GM21717 (cell line): Measurements from ENCODE around the gene WWOX.

ENCODE experiments used
- ATAC-seq: cut with Tn5 transposase; IDR thresholded peaks from one replicate; pipeline ENCODE4 v1.9.1; 2021; ENCODE audit warnings: mild to moderate bottlenecking, moderate library complexity; ENCODE audit not compliant: unreplicated experiment

The WWOX gene

GRCh38 chr16:78994135-78994745 lies 894.8 kb downstream of the WWOX start:
- ATAC-seq: no peak

GRCh38 chr16:78995441-78995840 lies 896.0 kb downstream of the WWOX start:
- ATAC-seq: no peak

- no peak for ATAC-seq
Observed at GRCh38 chr16:78996790-78997189, 897.3 kb downstream of the WWOX start.

GRCh38 chr16:78998879-78999278 lies 899.4 kb downstream of the WWOX start:
- no peak for ATAC-seq

GRCh38 chr16:79001156-79001967 lies 901.9 kb downstream of the WWOX start:
- ATAC-seq: no peak

GRCh38 chr16:79003026-79003609 lies 903.7 kb downstream of the WWOX start:
- no peak for ATAC-seq

- no peak for ATAC-seq
Observed at GRCh38 chr16:79004309-79004708, 904.9 kb downstream of the WWOX start.

GRCh38 chr16:79005096-79005495 lies 905.6 kb downstream of the WWOX start:
- no peak for ATAC-seq

- no peak for ATAC-seq
Observed at GRCh38 chr16:79006206-79006605, 906.8 kb downstream of the WWOX start.

- no peak for ATAC-seq
Observed at GRCh38 chr16:79006765-79007164, 907.3 kb downstream of the WWOX start.

- peak; percentile 52 for ATAC-seq
Observed at GRCh38 chr16:79007614-79008013, 908.2 kb downstream of the WWOX start.

GRCh38 chr16:79008036-79008868 lies 908.8 kb downstream of the WWOX start:
- no peak for ATAC-seq

- no peak for ATAC-seq
Observed at GRCh38 chr16:79008869-79009179, 909.4 kb downstream of the WWOX start.

GRCh38 chr16:79009896-79010295 lies 910.4 kb downstream of the WWOX start:
- no peak for ATAC-seq

GRCh38 chr16:79011282-79011681 lies 911.8 kb downstream of the WWOX start:
- ATAC-seq: no peak

- no peak for ATAC-seq
Observed at GRCh38 chr16:79012671-79013434, 913.4 kb downstream of the WWOX start.

- ATAC-seq: no peak
Observed at GRCh38 chr16:79013930-79014660, 914.6 kb downstream of the WWOX start.

GRCh38 chr16:79018650-79019429 lies 919.4 kb downstream of the WWOX start:
- no peak for ATAC-seq

- no peak for ATAC-seq
Observed at GRCh38 chr16:79019431-79019830, 920.0 kb downstream of the WWOX start.
